OCI-LY3 (cell line): ENCODE results near the gene FFAR3.

Experiments
- H2AFZ ChIP-seq: fragments of 200-600, 300-600 bp; shearing (Covaris generic); 2 replicates; pipeline ENCODE4 v1.6.0; 2014; ENCODE audit warnings: antibody characterized with exemption, low read depth, low read length
- H3K27ac ChIP-seq: fragments of 200-600, 300-600 bp; sonication (generic); 2 replicates; pipeline ENCODE4 v1.5.1; 2014; ENCODE audit warnings: mild to moderate bottlenecking, low read length, moderate library complexity, mixed read lengths
- H3K27me3 ChIP-seq: fragments of 200-600, 300-600 bp; sonication (generic); 2 replicates; pipeline ENCODE4 v1.6.1; 2014; ENCODE audit warnings: low read depth, low read length, mixed read lengths
- H3K36me3 ChIP-seq: fragments of 200-600, 300-600 bp; sonication (generic); replicated peaks from 2 replicates; pipeline ENCODE3; 2014; ENCODE audit warnings: low read depth, low read length, mixed read lengths
- H3K4me1 ChIP-seq: fragments of 300-600, 200-600 bp; sonication (generic); 2 replicates; pipeline ENCODE4 v1.6.1; 2014; ENCODE audit warnings: low read length, mixed read lengths
- H3K4me2 ChIP-seq: fragments of 200-600, 300-600 bp; sonication (generic); 2 replicates; pipeline ENCODE4 v1.6.1; 2014; ENCODE audit warnings: low read length, mixed read lengths
- H3K4me3 ChIP-seq: fragments of 300-600, 200-600 bp; sonication (generic); 2 replicates; pipeline ENCODE4 v1.5.1; 2014; ENCODE audit warnings: antibody characterized with exemption, mild to moderate bottlenecking, low read length, moderate library complexity
- H3K79me2 ChIP-seq: fragments of 300-600, 200-600 bp; shearing (Covaris generic); 2 replicates; pipeline ENCODE4 v1.6.1; 2014; ENCODE audit warnings: mild to moderate bottlenecking, low read length, mixed read lengths
- H3K9ac ChIP-seq: fragments of 300-600, 200-600 bp; shearing (Covaris generic); 2 replicates; pipeline ENCODE4 v1.6.0; 2014; ENCODE audit warnings: mild to moderate bottlenecking, low read length, moderate library complexity
- H3K9me3 ChIP-seq: fragments of 200-600, 300-600 bp; shearing (Covaris generic); 2 replicates; pipeline ENCODE4 v1.6.1; 2014; ENCODE audit warnings: low read length, mixed read lengths; ENCODE audit not compliant: insufficient read depth
- H4K20me1 ChIP-seq: fragments of 200-600, 300-600 bp; sonication (generic); 2 replicates; pipeline ENCODE4 v1.6.1; 2016; ENCODE audit warnings: low read length, mixed read lengths; ENCODE audit not compliant: insufficient read depth
- CTCF ChIP-seq: fragments of 200-600, 300-600 bp; sonication (generic); IDR thresholded peaks from 2 replicates; pipeline ENCODE4 v1.5.1; 2014; ENCODE audit warnings: antibody characterized with exemption, low read length, low read depth
- EZH2phosphoT487 ChIP-seq: fragments of 200-600 bp; shearing (Covaris generic); IDR thresholded peaks from 2 replicates; pipeline ENCODE4 v1.6.1; 2018; ENCODE audit warnings: antibody characterized with exemption, mixed run types, low read depth

Gene FFAR3

GRCh38 chr19:35317464-35318043 is 40.7 kb upstream of the FFAR3 start:
- Histone ChIP-seq H3K4me1 (peaks cover 31% of the 10 kb centered on the region), H3K4me3 (no peak overlapping the region), H2AFZ (no peak overlapping the region), H3K36me3 (no peaks in the 10 kb centered on the region), H3K27ac (no peak overlapping the region), H3K4me2 (no peak overlapping the region), H4K20me1 (no peaks in the 10 kb centered on the region), H3K9ac (no peak overlapping the region), H3K27me3 (peaks cover 15% of the 10 kb centered on the region; the same call in 1 of the 2 replicates), H3K79me2 (no peaks in the 10 kb centered on the region), H3K9me3 (peaks cover 6% of the 10 kb centered on the region; the same call in 1 of the 2 replicates)
- TF ChIP-seq EZH2phosphoT487: no peak
- TF ChIP-seq CTCF: no peak

GRCh38 chr19:35318679-35319448 is 39.4 kb upstream of the FFAR3 start:
- H3K79me2 ChIP-seq: no peaks in the 10 kb centered on the region
- no peak overlapping the region for H2AFZ ChIP-seq
- peaks cover 6% of the 10 kb centered on the region; the same call in 1 of the 2 replicates for H3K9me3 ChIP-seq
- H4K20me1 ChIP-seq: no peaks in the 10 kb centered on the region
- no peak overlapping the region for H3K27ac ChIP-seq
- H3K4me3 ChIP-seq: no peak overlapping the region
- no peak overlapping the region for H3K4me2 ChIP-seq
- peaks cover 16% of the 10 kb centered on the region; the same call in 1 of the 2 replicates for H3K27me3 ChIP-seq
- no peak for TF ChIP-seq CTCF
- no peak for TF ChIP-seq EZH2phosphoT487
- H3K9ac ChIP-seq: no peak overlapping the region
- peaks cover 27% of the 10 kb centered on the region for H3K4me1 ChIP-seq
- no peaks in the 10 kb centered on the region for H3K36me3 ChIP-seq

- Histone ChIP-seq H3K27me3 (peaks cover 14% of the 10 kb centered on the region; the same call in 1 of the 2 replicates), H3K9ac (0 out of 2 replicates have a peak overlapping the region, but pooled peaks have one; percentile 5), H3K9me3 (peaks cover 6% of the 10 kb centered on the region; the same call in 1 of the 2 replicates), H3K4me3 (peak overlapping the region; percentile 30; the same call in 1 of the 2 replicates), H3K4me2 (peak overlapping the region; percentile 57), H4K20me1 (no peaks in the 10 kb centered on the region), H3K36me3 (no peaks in the 10 kb centered on the region), H3K27ac (no peak overlapping the region), H2AFZ (peak overlapping the region; percentile 75; the same call in 1 of the 2 replicates), H3K4me1 (peaks cover 40% of the 10 kb centered on the region), H3K79me2 (no peaks in the 10 kb centered on the region)
- no peak for TF ChIP-seq EZH2phosphoT487
Measured at GRCh38 chr19:35320065-35320713, 38.1 kb upstream of the FFAR3 start.

GRCh38 chr19:35321291-35321690 is 37.0 kb upstream of the FFAR3 start:
- H3K9ac ChIP-seq: no peak overlapping the region
- peaks cover 14% of the 10 kb centered on the region; the same call in 1 of the 2 replicates for H3K27me3 ChIP-seq

More at GRCh38 chr19:35321291-35321690, 37.0 kb upstream of the FFAR3 start:
- Histone ChIP-seq H3K36me3 (no peaks in the 10 kb centered on the region), H3K4me3 (no peak overlapping the region), H3K4me1 (peaks cover 40% of the 10 kb centered on the region), H3K4me2 (no peak overlapping the region), H4K20me1 (no peaks in the 10 kb centered on the region), H2AFZ (no peak overlapping the region), H3K27ac (no peak overlapping the region), H3K9me3 (peaks cover 6% of the 10 kb centered on the region; the same call in 1 of the 2 replicates), H3K79me2 (no peaks in the 10 kb centered on the region)
- no peak for TF ChIP-seq CTCF
- no peak for TF ChIP-seq EZH2phosphoT487
